Measurements from ENCODE around the gene ATP6V1A. TPM values are rescaled to one million over a fixed set of nuclear protein-coding genes. Genes with fewer than 3 reads are reported as not detected.

Gene ATP6V1A
- total RNA-seq, 1 donor from 2014 or later, result 94.5 TPM

GRCh38 chr3:113783980-113784379, 37.1 kb downstream of the ATP6V1A start:
- H3K9me3 Mint-ChIP-seq (ENCODE audit: unreplicated experiment), result no peaks in the 10 kb centered on the region
- no peak overlapping the region for H3K4me3 Mint-ChIP-seq (ENCODE audit: unreplicated experiment)
- TF ChIP-seq CTCF (IDR thresholded peaks at IDR 0.05; ENCODE audit: partially characterized antibody, unreplicated experiment), result no peak
- no peak overlapping the region for H3K27ac Mint-ChIP-seq (ENCODE audit: unreplicated experiment)
- no peaks in the 10 kb centered on the region for H3K4me1 Mint-ChIP-seq (ENCODE audit: low read depth, unreplicated experiment)
- H3K36me3 Mint-ChIP-seq (ENCODE audit: unreplicated experiment), result no peaks in the 10 kb centered on the region
- no peaks in the 10 kb centered on the region for H3K27me3 Mint-ChIP-seq (ENCODE audit: unreplicated experiment)
- no peak for DNase-seq

GRCh38 chr3:113791381-113791780, 44.5 kb downstream of the ATP6V1A start:
- Mint-ChIP-seq H3K27me3 (ENCODE audit: unreplicated experiment) (no peaks in the 10 kb centered on the region), H3K4me1 (ENCODE audit: low read depth, unreplicated experiment) (no peaks in the 10 kb centered on the region), H3K4me3 (ENCODE audit: unreplicated experiment) (no peak overlapping the region), H3K36me3 (ENCODE audit: unreplicated experiment) (no peaks in the 10 kb centered on the region), H3K27ac (ENCODE audit: unreplicated experiment) (no peak overlapping the region), H3K9me3 (ENCODE audit: unreplicated experiment) (no peaks in the 10 kb centered on the region)
- TF ChIP-seq CTCF (IDR thresholded peaks at IDR 0.05; ENCODE audit: partially characterized antibody, unreplicated experiment), result no peak
- no peak for DNase-seq

GRCh38 chr3:113794526-113794925, 47.7 kb downstream of the ATP6V1A start:
- no peaks in the 10 kb centered on the region for H3K27me3 Mint-ChIP-seq (ENCODE audit: unreplicated experiment)
- no peaks in the 10 kb centered on the region for H3K36me3 Mint-ChIP-seq (ENCODE audit: unreplicated experiment)
- no peak for DNase-seq
- no peaks in the 10 kb centered on the region for H3K4me1 Mint-ChIP-seq (ENCODE audit: low read depth, unreplicated experiment)
- no peaks in the 10 kb centered on the region for H3K9me3 Mint-ChIP-seq (ENCODE audit: unreplicated experiment)
- H3K27ac Mint-ChIP-seq (ENCODE audit: unreplicated experiment), result no peak overlapping the region
- no peak for TF ChIP-seq CTCF (IDR thresholded peaks at IDR 0.05; ENCODE audit: partially characterized antibody, unreplicated experiment)
- H3K4me3 Mint-ChIP-seq (ENCODE audit: unreplicated experiment), result no peak overlapping the region

- H3K4me1 Mint-ChIP-seq (ENCODE audit: low read depth, unreplicated experiment), result no peaks in the 10 kb centered on the region
- H3K9me3 Mint-ChIP-seq (ENCODE audit: unreplicated experiment), result no peaks in the 10 kb centered on the region
- no peaks in the 10 kb centered on the region for H3K27me3 Mint-ChIP-seq (ENCODE audit: unreplicated experiment)
- TF ChIP-seq CTCF (IDR thresholded peaks at IDR 0.05; ENCODE audit: partially characterized antibody, unreplicated experiment), result no peak
- no peak for DNase-seq
- no peak overlapping the region for H3K4me3 Mint-ChIP-seq (ENCODE audit: unreplicated experiment)
- H3K27ac Mint-ChIP-seq (ENCODE audit: unreplicated experiment), result no peak overlapping the region
- H3K36me3 Mint-ChIP-seq (ENCODE audit: unreplicated experiment), result no peaks in the 10 kb centered on the region
Measured at GRCh38 chr3:113795693-113796092, 48.9 kb downstream of the ATP6V1A start.

- H3K27ac Mint-ChIP-seq (ENCODE audit: unreplicated experiment), result no peak overlapping the region
- DNase-seq, result no peak
- H3K9me3 Mint-ChIP-seq (ENCODE audit: unreplicated experiment), result no peaks in the 10 kb centered on the region
- H3K27me3 Mint-ChIP-seq (ENCODE audit: unreplicated experiment), result no peaks in the 10 kb centered on the region
- no peak overlapping the region for H3K4me3 Mint-ChIP-seq (ENCODE audit: unreplicated experiment)
- H3K4me1 Mint-ChIP-seq (ENCODE audit: low read depth, unreplicated experiment), result no peaks in the 10 kb centered on the region
- TF ChIP-seq CTCF (IDR thresholded peaks at IDR 0.05; ENCODE audit: partially characterized antibody, unreplicated experiment), result no peak
- H3K36me3 Mint-ChIP-seq (ENCODE audit: unreplicated experiment), result no peaks in the 10 kb centered on the region
Measured at GRCh38 chr3:113802795-113803455, 56.1 kb downstream of the ATP6V1A start.
